Femur (tissue), 1 donor: ENCODE results near the gene NRG3.
"Not testable (repeated sequence)": the region's sequence is repeated elsewhere in the genome, so short reads cannot be mapped to it uniquely, and the experiment has no call there.

Experiments used
- DNase-seq: peaks from one replicate; pipeline ENCODE4 v3.0.0-alpha.2; 2017

The NRG3 gene

GRCh38 chr10:81963606-81964005, 88.6 kb downstream of the NRG3 start:
- DNase-seq: no peak

GRCh38 chr10:81967716-81968115, 92.7 kb downstream of the NRG3 start:
- no peak for DNase-seq

- no peak for DNase-seq
These were observed 94.1 kb downstream of the NRG3 start for GRCh38 chr10:81969136-81969535.

GRCh38 chr10:81978238-81978637, 103.2 kb downstream of the NRG3 start:
- no peak for DNase-seq

GRCh38 chr10:81981724-81982123, 106.7 kb downstream of the NRG3 start:
- no peak for DNase-seq

GRCh38 chr10:81984428-81984827, 109.4 kb downstream of the NRG3 start:
- DNase-seq: no peak

GRCh38 chr10:81995254-81995653, 120.3 kb downstream of the NRG3 start:
- no peak for DNase-seq

GRCh38 chr10:81996927-81997326, 121.9 kb downstream of the NRG3 start:
- no peak for DNase-seq

- no peak for DNase-seq
These were observed 146.0 kb downstream of the NRG3 start for GRCh38 chr10:82020999-82021398.

- no peak for DNase-seq
These were observed 152.7 kb downstream of the NRG3 start for GRCh38 chr10:82027711-82028110.

- DNase-seq: no peak
These were observed 162.1 kb downstream of the NRG3 start for GRCh38 chr10:82037076-82037475.

- no peak for DNase-seq
These were observed 163.6 kb downstream of the NRG3 start for GRCh38 chr10:82038587-82038986.

GRCh38 chr10:82040336-82040735, 165.3 kb downstream of the NRG3 start:
- no peak for DNase-seq

- no peak for DNase-seq
These were observed 166.0 kb downstream of the NRG3 start for GRCh38 chr10:82041018-82041417.

- DNase-seq: no peak
These were observed 181.4 kb downstream of the NRG3 start for GRCh38 chr10:82056391-82056790.

- DNase-seq: not testable (repeated sequence)
These were observed 192.2 kb downstream of the NRG3 start for GRCh38 chr10:82067192-82067591.

GRCh38 chr10:82068501-82068900, 193.5 kb downstream of the NRG3 start:
- no peak for DNase-seq

GRCh38 chr10:82071231-82071630, 196.2 kb downstream of the NRG3 start:
- DNase-seq: no peak

- DNase-seq: no peak
These were observed 197.1 kb downstream of the NRG3 start for GRCh38 chr10:82072124-82072523.

- no peak for DNase-seq
These were observed 200.6 kb downstream of the NRG3 start for GRCh38 chr10:82075605-82076004.

GRCh38 chr10:82084496-82084895, 209.5 kb downstream of the NRG3 start:
- no peak for DNase-seq

- DNase-seq: no peak
These were observed 209.9 kb downstream of the NRG3 start for GRCh38 chr10:82084904-82085303.

- no peak for DNase-seq
These were observed 214.3 kb downstream of the NRG3 start for GRCh38 chr10:82089327-82089726.

GRCh38 chr10:82091413-82091812, 216.4 kb downstream of the NRG3 start:
- DNase-seq: no peak

- DNase-seq: no peak
These were observed 217.1 kb downstream of the NRG3 start for GRCh38 chr10:82092111-82092510.

- no peak for DNase-seq
These were observed 249.7 kb downstream of the NRG3 start for GRCh38 chr10:82124713-82125112.
